Activated T-cell treated with anti-CD3 and anti-CD28 coated beads, Interleukin-2, amount 50 U/mL, for 72 hours (primary cell): ENCODE measurements around the gene BID. TPM values are rescaled to one million over a fixed set of nuclear protein-coding genes. Genes with fewer than 3 reads are reported as not detected.
"Not testable (repeated sequence)": the region's sequence is repeated elsewhere in the genome, so short reads cannot be mapped to it uniquely, and the experiment has no call there.

ENCODE experiments used
- ATAC-seq, 2 donors: fragments of 150-1000 bp; cut with Tn5 transposase; replicated peaks in 1 of 2; 2 replicates each; pipeline ENCODE4 v1.10.0; 2021; ENCODE audit warnings: moderate library complexity in 2 of 2, mild to moderate bottlenecking in 1 of 2
- DNase-seq, 2 donors: peaks; one replicate each; pipeline ENCODE4 v3.0.0; 2021 to 2022; ENCODE audit warnings: mixed read lengths in 1 of 2
- H3K27ac Mint-ChIP-seq: one replicate; pipeline ENCODE4 v1.8.0; 2022; ENCODE audit warnings: mild to moderate bottlenecking, moderate library complexity, mixed read lengths
- H3K27me3 Mint-ChIP-seq: one replicate; pipeline ENCODE4 v1.8.0; 2022; ENCODE audit warnings: low read depth, mixed read lengths
- H3K36me3 Mint-ChIP-seq, 2 donors: one replicate each; pipeline ENCODE4 v1.8.0; 2022; ENCODE audit warnings: mixed read lengths in 2 of 2, mild to moderate bottlenecking in 1 of 2; ENCODE audit not compliant: insufficient read depth in 2 of 2
- H3K4me1 Mint-ChIP-seq: one replicate; pipeline ENCODE4 v1.8.0; 2022; ENCODE audit warnings: low read depth, mixed read lengths
- H3K4me3 Mint-ChIP-seq, 2 donors: one replicate each; pipeline ENCODE4 v1.8.0; 2022; ENCODE audit warnings: mild to moderate bottlenecking in 2 of 2, mixed read lengths in 2 of 2, moderate library complexity in 2 of 2
- H3K9me3 Mint-ChIP-seq, 2 donors: one replicate each; pipeline ENCODE4 v1.8.0; 2022; ENCODE audit warnings: mixed read lengths in 2 of 2
- total RNA-seq, 2 donors: library from RNA; stranded (reverse); gene quantifications; one replicate each; pipeline ENCODE4 v1.2.3, GENCODE V29; 2022

Gene BID
- total RNA-seq, 2 donors from 2014 or later, result 7.7 to 11.6 TPM

- DNase-seq (no peak), ATAC-seq (no peak)
- Mint-ChIP-seq H3K36me3 (peaks cover 2 to 7% of the 10 kb centered on the region in 2 donors), H3K27ac (no peak overlapping the region), H3K4me3 (no peak overlapping the region), H3K9me3 (no peaks in the 10 kb centered on the region), H3K4me1 (peaks cover 5% of the 10 kb centered on the region), H3K27me3 (no peaks in the 10 kb centered on the region)
Observed at GRCh38 chr22:17700778-17701177, 73.5 kb downstream of the BID start.

GRCh38 chr22:17699696-17700340, 74.5 kb downstream of the BID start:
- ATAC-seq, result no peak
- H3K4me3 Mint-ChIP-seq, result no peak overlapping the region
- no peaks in the 10 kb centered on the region for H3K4me1 Mint-ChIP-seq
- no peak overlapping the region for H3K27ac Mint-ChIP-seq
- peaks cover 0 to 6% of the 10 kb centered on the region in 2 donors for H3K36me3 Mint-ChIP-seq
- H3K27me3 Mint-ChIP-seq, result no peaks in the 10 kb centered on the region
- H3K9me3 Mint-ChIP-seq, result no peaks in the 10 kb centered on the region
- no peak for DNase-seq

- no peak overlapping the region for H3K4me3 Mint-ChIP-seq
- H3K36me3 Mint-ChIP-seq, result peaks cover 0 to 3% of the 10 kb centered on the region in 2 donors
- DNase-seq, result no peak
- no peaks in the 10 kb centered on the region for H3K27me3 Mint-ChIP-seq
- no peaks in the 10 kb centered on the region for H3K4me1 Mint-ChIP-seq
- no peaks in the 10 kb centered on the region for H3K9me3 Mint-ChIP-seq
- ATAC-seq, result no peak
- peak overlapping the region; percentile 40 for H3K27ac Mint-ChIP-seq
Observed at GRCh38 chr22:17698948-17699347, 75.3 kb downstream of the BID start.

- not testable (repeated sequence) for DNase-seq, H3K27me3 Mint-ChIP-seq, H3K4me3 Mint-ChIP-seq, H3K4me1 Mint-ChIP-seq, H3K36me3 Mint-ChIP-seq, H3K27ac Mint-ChIP-seq, ATAC-seq, H3K9me3 Mint-ChIP-seq
Observed at GRCh38 chr22:17698276-17698675, 76.0 kb downstream of the BID start.

- not testable (repeated sequence) for H3K27ac Mint-ChIP-seq, H3K9me3 Mint-ChIP-seq, H3K36me3 Mint-ChIP-seq, H3K4me1 Mint-ChIP-seq, DNase-seq, H3K4me3 Mint-ChIP-seq, ATAC-seq, H3K27me3 Mint-ChIP-seq
Observed at GRCh38 chr22:17697196-17697595, 77.1 kb downstream of the BID start.

GRCh38 chr22:17695986-17696385, 78.3 kb downstream of the BID start:
- Mint-ChIP-seq H3K27me3 (no peaks in the 10 kb centered on the region), H3K4me1 (no peaks in the 10 kb centered on the region), H3K36me3 (peaks cover 0 to 2% of the 10 kb centered on the region in 2 donors), H3K4me3 (no peak overlapping the region), H3K27ac (no peak overlapping the region), H3K9me3 (no peaks in the 10 kb centered on the region)
- ATAC-seq, result no peak
- no peak for DNase-seq

- H3K9me3 Mint-ChIP-seq, result no peaks in the 10 kb centered on the region
- no peaks in the 10 kb centered on the region for H3K4me1 Mint-ChIP-seq
- peaks cover 0 to 2% of the 10 kb centered on the region in 2 donors for H3K36me3 Mint-ChIP-seq
- no peaks in the 10 kb centered on the region for H3K27me3 Mint-ChIP-seq
- no peak for DNase-seq
- H3K4me3 Mint-ChIP-seq, result no peak overlapping the region
- no peak for ATAC-seq
- H3K27ac Mint-ChIP-seq, result no peak overlapping the region
Observed at GRCh38 chr22:17694752-17695151, 79.5 kb downstream of the BID start.

- no peak for ATAC-seq
- DNase-seq, result no peak
- Mint-ChIP-seq H3K4me1 (no peaks in the 10 kb centered on the region), H3K27ac (no peak overlapping the region), H3K4me3 (no peak overlapping the region), H3K9me3 (no peaks in the 10 kb centered on the region), H3K27me3 (no peaks in the 10 kb centered on the region), H3K36me3 (peaks cover 0 to 2% of the 10 kb centered on the region in 2 donors)
Observed at GRCh38 chr22:17694193-17694592, 80.1 kb downstream of the BID start.

GRCh38 chr22:17692841-17693240, 81.4 kb downstream of the BID start:
- Mint-ChIP-seq H3K27ac (no peak overlapping the region), H3K36me3 (peaks cover 0 to 2% of the 10 kb centered on the region in 2 donors)
- DNase-seq, result no peak

GRCh38 chr22:17684245-17684644, 90.0 kb downstream of the BID start:
- DNase-seq, result no peak
- H3K27me3 Mint-ChIP-seq, result no peaks in the 10 kb centered on the region
- H3K9me3 Mint-ChIP-seq, result no peaks in the 10 kb centered on the region
- H3K36me3 Mint-ChIP-seq, result no peaks in the 10 kb centered on the region
- ATAC-seq, result no peak
- H3K27ac Mint-ChIP-seq, result no peak overlapping the region
- H3K4me3 Mint-ChIP-seq, result no peak overlapping the region
- H3K4me1 Mint-ChIP-seq, result no peaks in the 10 kb centered on the region

More at GRCh38 chr22:17692841-17693240, 81.4 kb downstream of the BID start:
- Mint-ChIP-seq H3K27me3 (no peaks in the 10 kb centered on the region), H3K4me3 (no peak overlapping the region), H3K4me1 (no peaks in the 10 kb centered on the region), H3K9me3 (no peaks in the 10 kb centered on the region)
- ATAC-seq, result no peak

Other genes with a start within 250 kb of the BID start
- not detected for gene SLC25A18, start 211.0 kb downstream of the BID start, total RNA-seq
- 10 to 100 TPM; 83.4 to 89.5 TPM for gene ATP6V1E1, start 145.7 kb downstream of the BID start, total RNA-seq
- 10 to 100 TPM; 42.1 to 46.9 TPM for gene BCL2L13, start 135.7 kb downstream of the BID start, total RNA-seq